ENCODE data around the gene TSC22D1.
A peak's percentile ranks its signal among the peaks of the same experiment; 100 is the strongest.

The TSC22D1 gene

DNA sequence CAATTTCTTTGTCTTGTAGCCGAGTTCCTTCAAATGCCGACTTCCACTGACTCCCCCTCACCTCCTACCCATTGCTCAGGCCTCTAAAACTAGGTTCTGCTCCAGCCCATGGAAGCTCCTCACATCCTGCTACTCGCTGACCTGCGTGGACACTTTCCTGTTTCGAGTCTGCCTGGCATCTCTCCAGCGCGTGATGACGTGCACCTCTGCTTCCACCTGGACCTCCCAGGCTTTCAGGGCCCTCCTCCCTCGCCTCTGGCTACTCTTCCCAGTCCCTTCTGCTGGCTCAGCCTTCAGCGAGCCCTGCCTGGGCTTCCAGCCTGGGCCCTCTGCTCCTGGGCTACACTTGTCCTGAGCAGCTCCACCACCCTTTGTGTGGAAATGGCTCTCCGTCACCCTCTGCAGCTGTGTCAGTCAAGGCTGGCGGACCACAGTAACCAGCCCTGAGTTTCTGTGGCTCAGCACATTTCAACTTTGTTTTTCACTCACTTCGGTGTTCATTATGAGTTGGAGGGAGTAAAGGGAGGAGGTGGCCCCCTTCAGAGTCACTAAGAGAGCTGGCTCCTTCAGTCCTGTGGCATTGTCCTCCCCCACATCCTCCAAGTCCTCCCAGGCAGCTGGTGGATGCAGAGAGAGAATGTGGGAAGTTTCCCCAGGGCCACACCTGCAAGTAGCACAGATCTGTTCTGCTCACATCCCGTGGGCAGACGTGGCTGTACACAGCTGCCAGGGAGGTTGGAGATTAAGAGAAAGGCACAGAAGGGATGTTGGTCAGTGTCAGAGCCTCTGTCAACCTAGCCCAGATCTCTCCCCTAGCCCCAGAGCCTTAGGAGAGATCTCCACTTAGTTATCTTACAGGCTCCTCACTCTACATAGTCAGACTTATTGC is 153.1 kb downstream of the TSC22D1 start:
- DNase-seq = no peak

DNA sequence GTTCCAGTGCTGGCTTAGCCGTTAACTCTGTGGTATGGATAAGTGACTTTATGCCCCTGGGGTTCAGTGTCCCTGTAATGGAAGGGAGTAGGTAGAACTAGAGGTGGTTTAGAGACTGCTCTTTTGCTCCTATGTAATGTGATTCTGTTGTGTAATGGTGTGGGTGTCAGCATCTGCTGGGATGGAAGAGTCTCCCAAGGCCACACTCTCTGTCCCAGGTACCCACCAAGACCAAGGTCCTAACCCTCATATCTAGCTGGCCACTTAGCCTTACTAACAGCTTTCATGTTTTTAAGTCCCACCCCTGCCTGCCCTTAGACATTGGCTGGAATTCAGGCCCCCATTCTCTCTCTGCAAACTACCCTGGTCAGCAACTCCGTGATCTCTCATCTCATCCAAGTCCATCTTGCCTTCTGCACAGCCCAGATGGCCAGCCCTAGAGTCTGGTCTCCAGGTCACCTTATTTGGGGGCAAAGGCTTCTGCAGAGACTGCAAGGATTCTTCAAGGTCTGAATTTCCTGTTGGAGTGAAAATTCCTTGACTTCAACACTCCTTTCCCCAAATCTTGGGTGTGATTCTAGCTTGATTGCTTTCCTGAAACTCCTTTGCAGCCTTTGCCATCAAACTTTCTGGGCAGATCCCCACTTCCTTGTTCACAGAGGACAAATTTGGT is 154.1 kb downstream of the TSC22D1 start:
- DNase-seq = no peak

- no peak for DNase-seq
Observed at GRCh38 chr13:44420376-44421220, 155.5 kb downstream of the TSC22D1 start.

DNA sequence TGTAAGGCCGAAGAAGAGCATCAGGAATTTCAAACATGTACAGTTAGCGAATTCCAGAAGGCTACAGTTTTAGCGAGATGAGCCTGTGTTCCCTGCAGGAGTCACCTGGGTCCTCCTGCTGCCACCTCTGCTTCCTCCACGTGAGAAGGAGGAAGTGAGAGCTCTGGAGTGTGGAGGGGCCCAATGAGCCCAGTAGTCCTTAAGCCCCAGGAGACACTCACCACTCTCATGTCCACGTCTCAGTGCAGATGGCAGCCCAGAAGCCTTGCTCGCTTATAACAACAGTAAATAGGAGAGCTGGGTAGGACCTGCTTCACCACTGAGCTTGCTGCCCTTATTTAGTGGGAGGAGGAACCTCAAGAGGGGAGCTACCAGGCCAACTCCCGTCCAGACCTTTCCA is 158.3 kb downstream of the TSC22D1 start:
- DNase-seq = no peak

DNA sequence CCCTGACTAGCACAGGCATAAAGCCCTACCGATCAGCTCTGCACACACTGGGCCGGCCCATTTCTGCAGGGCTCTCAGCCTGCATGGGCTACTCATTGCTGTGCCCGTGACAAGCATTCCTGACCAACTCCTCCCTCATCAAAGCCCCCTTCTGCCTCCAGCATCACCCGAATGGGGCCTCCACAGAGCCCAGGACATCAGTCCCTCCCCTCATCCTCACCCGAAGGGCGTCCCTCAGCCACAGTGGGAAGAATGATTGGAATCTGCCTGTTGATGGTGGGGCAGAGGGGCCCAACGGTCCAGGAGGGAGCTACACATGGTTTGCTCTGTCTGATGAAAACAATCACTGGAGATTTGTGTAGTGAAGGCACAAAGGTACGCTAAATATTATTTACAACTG is 158.7 kb downstream of the TSC22D1 start:
- DNase-seq = no peak

DNA sequence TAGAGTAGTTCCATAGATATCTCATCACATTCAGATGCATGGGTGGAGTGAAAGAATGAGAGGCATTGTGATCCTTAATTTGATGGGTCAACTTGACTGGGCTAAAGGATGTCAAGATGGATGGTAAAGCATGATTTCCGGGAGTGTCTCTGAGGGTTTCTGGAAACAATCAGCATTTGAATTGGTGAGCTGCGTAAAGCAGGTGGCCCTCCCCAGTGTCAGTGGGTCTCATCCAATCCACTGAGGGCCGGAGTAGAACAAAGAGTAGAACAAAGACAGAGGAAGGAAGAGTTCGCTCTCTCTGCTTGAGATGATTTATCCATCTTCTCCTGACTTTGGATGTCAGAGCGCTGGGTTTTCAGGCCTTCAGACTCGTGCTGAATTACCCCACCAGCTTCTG is 159.4 kb downstream of the TSC22D1 start:
- no peak for DNase-seq

DNA sequence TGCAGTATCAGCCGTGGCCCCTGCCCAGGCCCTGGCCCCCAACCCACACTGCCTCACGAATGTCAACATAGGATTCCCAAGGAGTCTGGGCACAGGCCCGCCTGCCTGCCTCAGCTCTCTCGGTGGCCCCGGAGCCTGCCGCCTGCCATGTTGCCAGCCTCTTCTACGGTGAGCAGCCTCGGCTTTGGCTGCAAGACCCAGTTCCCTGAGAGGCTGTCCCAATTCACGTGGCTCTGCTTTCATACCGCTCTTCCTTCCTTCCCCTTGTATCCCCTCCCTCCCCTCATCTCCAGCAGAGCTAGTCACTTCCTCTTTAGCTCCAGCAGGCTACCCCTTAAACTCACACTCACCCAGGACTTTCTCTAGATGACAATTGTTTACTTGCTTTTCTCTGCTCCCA is 159.8 kb downstream of the TSC22D1 start:
- peak; percentile 82 for DNase-seq

DNA sequence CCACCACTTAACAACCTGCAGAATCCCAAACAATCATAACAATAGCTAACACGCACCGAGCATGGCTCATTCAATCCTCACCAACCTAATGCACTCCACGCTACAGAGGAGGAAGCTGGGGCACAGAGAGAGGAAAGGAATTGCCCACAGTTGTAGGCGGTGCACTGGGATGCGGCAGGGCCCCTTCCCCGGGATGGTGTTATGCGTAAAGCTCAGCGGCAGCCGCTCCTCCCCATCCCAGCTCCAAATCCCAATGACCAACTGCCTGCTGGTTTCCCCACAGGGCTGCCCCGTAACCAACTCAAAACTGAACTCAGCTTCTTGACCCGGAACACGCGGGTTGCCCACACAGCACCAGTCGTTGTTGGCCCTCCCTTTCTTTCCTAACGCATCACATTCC is 160.3 kb downstream of the TSC22D1 start:
- no peak for DNase-seq

DNA sequence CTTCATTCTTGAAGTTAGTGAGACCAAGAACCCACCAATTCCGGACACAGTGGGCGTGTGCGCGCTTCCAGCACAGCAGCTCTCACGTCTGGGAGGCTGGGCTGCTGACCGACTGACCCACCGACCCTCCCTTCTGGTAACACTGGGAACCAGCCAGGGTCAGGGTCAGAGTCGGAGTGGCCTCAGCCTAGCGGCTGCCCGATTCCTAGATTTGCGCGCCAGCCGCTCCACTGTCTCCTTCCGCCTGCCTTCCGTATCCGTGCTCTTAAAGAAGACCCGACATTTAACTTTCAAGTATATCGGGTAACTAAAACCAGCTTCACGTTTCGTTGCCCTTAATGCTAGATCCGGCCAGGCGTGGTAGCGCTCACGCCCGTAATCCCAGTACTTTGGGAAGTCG is 161.4 kb downstream of the TSC22D1 start:
- no peak for DNase-seq

GRCh38 chr13:44413095-44413494 is 163.0 kb downstream of the TSC22D1 start:
- DNase-seq = no peak

DNA sequence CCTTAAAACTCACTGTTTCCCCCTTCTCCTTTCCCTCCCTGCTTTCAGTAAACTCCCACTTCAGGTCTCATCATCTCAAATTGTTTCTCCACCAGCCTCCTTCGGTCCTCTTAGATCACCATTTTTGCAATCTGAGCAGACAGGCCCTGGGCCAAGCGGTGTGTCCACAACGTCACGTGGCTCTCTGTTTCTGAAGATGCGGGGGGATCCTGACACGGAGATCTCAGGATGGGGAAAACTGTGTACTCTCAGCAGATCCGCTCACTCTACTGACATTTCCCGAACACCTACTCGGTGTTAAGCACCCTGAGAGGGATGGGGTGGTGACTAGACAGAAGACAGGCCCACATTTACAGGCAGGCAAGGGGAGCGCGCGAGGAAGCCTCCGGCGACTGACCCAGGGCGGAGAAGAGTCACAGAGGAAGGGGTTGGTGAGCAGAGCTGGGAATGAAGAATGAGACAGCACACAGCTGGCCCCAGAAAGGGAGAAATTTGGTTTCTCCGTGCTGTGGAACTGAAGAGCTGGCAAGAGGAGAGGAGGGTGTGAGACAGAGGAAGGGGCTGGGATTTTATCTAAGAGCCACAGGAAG is 163.7 kb downstream of the TSC22D1 start:
- no peak for DNase-seq

- DNase-seq = no peak
Observed at GRCh38 chr13:44411841-44412240, 164.3 kb downstream of the TSC22D1 start.

- no peak for DNase-seq
Observed at GRCh38 chr13:44410328-44410859, 165.7 kb downstream of the TSC22D1 start.

DNA sequence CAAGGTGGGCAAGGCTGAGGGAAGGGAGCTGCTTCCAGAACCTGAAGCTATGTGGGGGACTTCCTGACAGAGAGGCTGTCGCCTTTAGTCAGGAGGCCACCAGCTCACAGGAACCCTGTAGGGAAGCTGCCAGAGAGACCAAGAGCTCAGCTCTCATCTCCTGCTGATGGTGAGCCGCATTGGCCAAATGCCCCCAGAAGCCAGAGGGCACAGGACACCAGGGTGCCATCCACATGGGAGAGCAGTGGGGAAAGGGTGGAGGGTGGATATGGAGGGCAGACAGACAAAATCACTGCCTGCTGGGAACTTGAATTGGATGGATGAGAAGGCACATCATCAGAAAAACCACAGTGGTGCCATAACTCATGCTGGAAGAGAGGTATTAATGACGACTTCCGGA is 166.5 kb downstream of the TSC22D1 start:
- no peak for DNase-seq

GRCh38 chr13:44407891-44408290 is 168.2 kb downstream of the TSC22D1 start:
- no peak for DNase-seq

DNA sequence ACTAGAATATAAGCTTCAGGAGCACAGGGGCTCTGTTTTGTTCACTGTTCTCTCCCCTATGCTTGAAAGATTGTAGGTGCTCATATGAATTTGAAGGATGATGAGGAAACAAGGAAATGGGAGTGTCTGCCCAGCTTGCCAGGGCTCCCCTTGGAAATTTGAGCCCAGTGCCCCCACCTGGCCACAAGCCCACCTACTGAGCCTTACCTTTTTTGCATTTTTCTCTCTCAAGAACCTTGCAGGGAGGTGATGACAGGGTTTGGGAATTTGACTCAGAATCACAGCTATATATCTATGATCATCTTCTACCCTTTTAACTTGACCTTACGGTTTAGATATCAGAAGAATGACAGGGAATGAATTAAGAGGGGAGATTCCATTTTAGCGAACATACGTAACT is 168.8 kb downstream of the TSC22D1 start:
- no peak for DNase-seq

GRCh38 chr13:44406617-44407016 is 169.5 kb downstream of the TSC22D1 start:
- DNase-seq = no peak

DNA sequence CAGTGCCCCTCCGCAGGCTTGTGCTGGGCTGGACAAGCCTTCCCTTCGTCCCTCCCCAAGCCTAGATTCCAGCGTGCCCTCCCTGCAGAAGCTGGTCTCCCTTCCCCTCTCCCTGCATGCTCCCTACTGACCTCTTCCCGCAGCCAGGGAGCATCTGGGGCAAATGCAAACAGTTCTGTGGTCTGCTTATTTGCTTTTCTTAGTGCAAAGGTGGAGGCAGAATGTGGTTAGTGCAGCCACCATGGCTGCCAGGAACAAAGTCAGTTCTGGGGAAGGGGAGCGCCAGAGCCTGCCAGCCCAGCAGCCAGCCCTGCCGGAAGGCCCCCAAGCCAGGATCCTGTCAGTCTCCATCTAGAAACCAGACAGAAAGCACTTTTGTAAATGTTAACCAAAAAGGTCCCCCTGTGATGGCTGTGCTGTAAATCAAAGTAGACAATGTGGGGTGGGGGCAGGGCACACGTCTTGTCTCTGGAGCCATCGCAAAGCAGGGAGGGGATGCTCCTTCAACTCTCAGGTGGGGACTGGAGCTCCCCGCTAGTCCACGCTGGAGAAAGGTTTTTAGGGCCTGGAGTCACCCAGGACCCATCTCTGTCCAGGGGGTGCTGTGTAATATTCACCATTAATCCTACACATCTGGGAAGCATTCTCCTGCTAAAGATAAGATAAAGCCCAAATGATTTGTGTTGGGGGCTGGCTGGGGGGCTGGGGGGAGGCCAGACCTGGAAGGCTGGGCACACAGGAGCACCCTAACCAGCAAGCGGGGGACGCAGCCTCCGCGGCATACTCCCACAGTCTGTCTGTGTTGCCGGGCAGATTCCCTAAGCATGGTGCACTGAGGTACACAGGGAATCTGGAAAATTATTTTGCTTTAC is 171.6 kb downstream of the TSC22D1 start:
- DNase-seq = no peak

DNA sequence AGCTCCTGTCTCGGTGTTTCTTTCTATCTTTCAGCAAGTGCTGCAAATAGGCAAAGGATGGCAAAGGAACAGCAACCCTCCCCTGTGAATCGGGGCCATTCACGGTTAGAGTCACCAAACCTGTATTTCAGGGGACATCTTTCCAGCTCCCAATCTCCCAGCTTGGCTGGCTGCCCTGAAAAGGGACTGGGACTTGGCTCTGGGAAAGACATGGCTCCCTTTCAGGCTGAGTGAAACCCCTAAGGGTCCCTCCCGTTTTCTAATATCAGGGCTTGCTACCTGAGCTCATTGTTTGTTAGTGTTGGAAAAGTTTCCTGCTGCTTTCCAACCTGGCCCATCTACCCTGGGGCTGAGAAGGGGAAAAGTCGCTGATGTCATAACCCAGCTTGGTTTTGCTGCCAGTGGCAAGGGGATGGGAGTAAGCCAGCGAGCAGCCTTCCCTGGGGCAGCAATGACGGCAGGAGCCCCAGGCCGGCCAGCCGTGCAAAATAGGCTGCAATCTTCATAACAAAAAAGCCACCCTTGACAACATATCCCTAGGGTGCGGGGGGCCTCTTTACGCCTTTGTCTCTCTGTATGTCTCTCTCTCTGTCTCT is 172.6 kb downstream of the TSC22D1 start:
- no peak for DNase-seq

GRCh38 chr13:44402899-44403445 is 173.2 kb downstream of the TSC22D1 start:
- DNase-seq = no peak

DNA sequence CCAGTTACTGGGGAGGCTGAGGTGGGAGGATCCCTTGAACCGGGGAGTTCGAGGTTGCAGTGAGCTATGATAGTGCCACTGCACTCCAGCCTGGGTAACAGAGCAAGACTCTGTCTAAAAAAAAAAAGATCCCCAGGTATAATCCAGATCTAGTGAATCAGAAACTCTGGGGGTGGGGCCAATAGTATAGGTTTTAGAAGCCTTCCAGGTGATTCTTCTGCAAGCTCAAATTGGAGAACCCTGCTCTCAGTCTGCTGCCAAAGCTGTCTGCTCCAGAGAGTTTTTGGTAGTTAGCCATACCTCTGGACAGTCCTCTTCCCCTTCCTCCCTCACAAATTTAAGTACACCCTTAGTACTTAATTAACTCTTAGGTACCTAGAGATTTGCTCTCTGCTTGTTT is 174.6 kb downstream of the TSC22D1 start:
- DNase-seq = no peak
